ENCODE measurements around the gene KCTD17. TPM values are rescaled to one million over a fixed set of nuclear protein-coding genes. Genes with fewer than 3 reads are reported as not detected.

Gene KCTD17
- total and polyA plus RNA-seq, 2 of the 13 experiments (the other 11 are each of a cell fraction or from before 2014, with no cell fraction given), result 5.3 to 11.7 TPM

DNA sequence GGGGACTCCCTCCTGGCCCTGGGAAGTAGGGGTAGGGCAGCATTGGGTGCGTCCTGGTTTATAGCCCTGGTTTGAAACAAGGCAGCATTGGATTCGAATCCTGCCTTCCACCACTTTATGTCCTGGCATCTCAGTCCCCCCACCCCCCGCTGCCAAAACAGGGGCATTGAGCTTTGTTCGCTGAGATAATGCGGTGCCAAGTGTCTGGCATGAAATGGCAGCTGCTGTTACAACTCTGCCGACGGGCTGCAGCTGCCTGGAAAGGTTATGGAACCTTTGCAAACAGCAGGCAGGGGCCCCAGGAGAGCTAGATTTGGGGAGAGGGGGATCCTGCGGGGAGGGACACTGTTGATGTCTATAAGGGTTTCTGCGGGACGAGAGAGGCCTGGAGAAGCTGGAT lies 34.2 kb upstream of the KCTD17 start:
- ChIA-PET POLR2A (interaction anchor here (3.7 to 11.6 kb wide), 3 partner anchors 14 to 33 kb away, joined by 18 to 383 read pairs (median 141); partner anchors contain the start of gene KCTD17), CTCF (ENCODE audit: low intra/inter-chr PET ratio, low total read pairs) (no interaction called here)
- H4K20me1 ChIP-seq (ENCODE audit: insufficient read depth, low read length), result peaks cover 29% of the 10 kb centered on the region
- peaks cover 53% of the 10 kb centered on the region for H3K79me2 ChIP-seq (ENCODE audit: insufficient read depth, low read length)
- no TSS peak for BruUV-seq (replicated peaks)
- intact Hi-C loops (cut with micrococcal nuclease; ENCODE audit: unreplicated experiment), result no loop called here
- in situ Hi-C loops (cut with HindIII; ENCODE audit: extremely low pct_ligation_motif_present, low pct_unique_long_range_greater_than_20kb), result no loop called here
- H3K27ac ChIP-seq (ENCODE audit: extremely low read length, insufficient read depth, low read length), result no peak overlapping the region
- 81% methylated on average over 9 of the region's 10 CpGs for WGBS (ENCODE audit: low lambda C conversion rate)
- no peaks in the 10 kb centered on the region; a peak in 1 of 5 replicates for H3K27me3 ChIP-seq (ENCODE audit: control insufficient read depth in 1 of 2, insufficient read depth in 2 of 2, low read length in 2 of 2)
- H3K4me2 ChIP-seq (ENCODE audit: low read depth, low read length), result peak overlapping the region; percentile 91
- ATAC-seq (no peak), DNase-seq (ENCODE audit: low spot score) (no peak), FAIRE-seq (no peak)
- peak overlapping the region; percentile 95 for H3K9ac ChIP-seq (ENCODE audit: insufficient read depth, low read depth, low read length)
- no peak overlapping the region for H2AFZ ChIP-seq (ENCODE audit: low read length)
- no peak for TF ChIP-seq AHDC1 (CRISPR knock-in tag; IDR thresholded peaks at IDR 0.05; ENCODE audit: borderline replicate concordance)
- TF ChIP-seq ZNF782 (CRISPR knock-in tag; IDR thresholded peaks at IDR 0.05; ENCODE audit: borderline replicate concordance), result no peak
- TF ChIP-seq, protein P1, sequence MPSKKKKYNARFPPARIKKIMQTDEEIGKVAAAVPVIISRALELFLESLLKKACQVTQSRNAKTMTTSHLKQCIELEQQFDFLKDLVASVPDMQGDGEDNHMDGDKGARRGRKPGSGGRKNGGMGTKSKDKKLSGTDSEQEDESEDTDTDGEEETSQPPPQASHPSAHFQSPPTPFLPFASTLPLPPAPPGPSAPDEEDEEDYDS (CRISPR knock-in tag; IDR thresholded peaks at IDR 0.05), result no peak
- 0 out of 4 replicates have a peak, but pooled peaks of 1 of the 2 experiments have one; percentile 9 for TF ChIP-seq POLR2A (IDR thresholded peaks at IDR 0.05; ENCODE audit: insufficient read depth in 1 of 2, low read depth in 2 of 2, low read length in 2 of 2)
- TF ChIP-seq ZNF7 (CRISPR knock-in tag; IDR thresholded peaks at IDR 0.05), result no peak
- TF ChIP-seq NONO (IDR thresholded peaks at IDR 0.05), result no peak
- no peak for TF ChIP-seq NONO (CRISPR knock-in tag; conservative IDR thresholded peaks at IDR 0.05)
- TF ChIP-seq, protein P2, sequence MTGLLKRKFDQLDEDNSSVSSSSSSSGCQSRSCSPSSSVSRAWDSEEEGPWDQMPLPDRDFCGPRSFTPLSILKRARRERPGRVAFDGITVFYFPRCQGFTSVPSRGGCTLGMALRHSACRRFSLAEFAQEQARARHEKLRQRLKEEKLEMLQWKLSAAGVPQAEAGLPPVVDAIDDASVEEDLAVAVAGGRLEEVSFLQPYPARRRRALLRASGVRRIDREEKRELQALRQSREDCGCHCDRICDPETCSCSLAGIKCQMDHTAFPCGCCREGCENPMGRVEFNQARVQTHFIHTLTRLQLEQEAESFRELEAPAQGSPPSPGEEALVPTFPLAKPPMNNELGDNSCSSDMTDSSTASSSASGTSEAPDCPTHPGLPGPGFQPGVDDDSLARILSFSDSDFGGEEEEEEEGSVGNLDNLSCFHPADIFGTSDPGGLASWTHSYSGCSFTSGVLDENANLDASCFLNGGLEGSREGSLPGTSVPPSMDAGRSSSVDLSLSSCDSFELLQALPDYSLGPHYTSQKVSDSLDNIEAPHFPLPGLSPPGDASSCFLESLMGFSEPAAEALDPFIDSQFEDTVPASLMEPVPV (CRISPR knock-in tag; IDR thresholded peaks at IDR 0.05), result no peak
- TF ChIP-seq FLYWCH1 (CRISPR knock-in tag; IDR thresholded peaks at IDR 0.05), result peak; percentile 66; the same call in 1 of the 2 replicates
- TF ChIP-seq, protein P3, sequence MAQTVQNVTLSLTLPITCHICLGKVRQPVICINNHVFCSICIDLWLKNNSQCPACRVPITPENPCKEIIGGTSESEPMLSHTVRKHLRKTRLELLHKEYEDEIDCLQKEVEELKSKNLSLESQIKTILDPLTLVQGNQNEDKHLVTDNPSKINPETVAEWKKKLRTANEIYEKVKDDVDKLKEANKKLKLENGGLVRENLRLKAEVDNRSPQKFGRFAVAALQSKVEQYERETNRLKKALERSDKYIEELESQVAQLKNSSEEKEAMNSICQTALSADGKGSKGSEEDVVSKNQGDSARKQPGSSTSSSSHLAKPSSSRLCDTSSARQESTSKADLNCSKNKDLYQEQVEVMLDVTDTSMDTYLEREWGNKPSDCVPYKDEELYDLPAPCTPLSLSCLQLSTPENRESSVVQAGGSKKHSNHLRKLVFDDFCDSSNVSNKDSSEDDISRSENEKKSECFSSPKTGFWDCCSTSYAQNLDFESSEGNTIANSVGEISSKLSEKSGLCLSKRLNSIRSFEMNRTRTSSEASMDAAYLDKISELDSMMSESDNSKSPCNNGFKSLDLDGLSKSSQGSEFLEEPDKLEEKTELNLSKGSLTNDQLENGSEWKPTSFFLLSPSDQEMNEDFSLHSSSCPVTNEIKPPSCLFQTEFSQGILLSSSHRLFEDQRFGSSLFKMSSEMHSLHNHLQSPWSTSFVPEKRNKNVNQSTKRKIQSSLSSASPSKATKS (CRISPR knock-in tag; IDR thresholded peaks at IDR 0.05), result no peak
- no peak for TF ChIP-seq SMC3 (IDR thresholded peaks at IDR 0.05; ENCODE audit: low read length)
- 0 out of 2 replicates have a peak, but pooled peaks have one; percentile 54 for TF ChIP-seq HNRNPL (IDR thresholded peaks at IDR 0.05; ENCODE audit: low read depth, low read length)
- TF ChIP-seq RFX3 (CRISPR knock-in tag; IDR thresholded peaks at IDR 0.05), result no peak
- TF ChIP-seq SRY (CRISPR knock-in tag; IDR thresholded peaks at IDR 0.05), result 0 out of 2 replicates have a peak, but pooled peaks have one; percentile 18
- 0 out of 2 replicates have a peak, but pooled peaks have one; percentile 6 for TF ChIP-seq ZBTB38 (CRISPR knock-in tag; IDR thresholded peaks at IDR 0.05)
- H3K36me3 ChIP-seq (replicated peaks in 1 of 2; ENCODE audit: control insufficient read depth in 1 of 2, insufficient read depth in 2 of 2, low read length in 2 of 2), result peaks cover 5 to 17% of the 10 kb centered on the region in 2 experiments
- H3K4me3 ChIP-seq (replicated peaks in 1 of 3; ENCODE audit: insufficient read depth in 1 of 3, low read depth in 2 of 3, low read length in 3 of 3), result peak overlapping the region; percentile 86 to 94 (median 92)
- H3K9me3 ChIP-seq (ENCODE audit: low read length), result no peaks in the 10 kb centered on the region
- H3K4me1 ChIP-seq (ENCODE audit: insufficient read depth, low read length), result peaks cover 66% of the 10 kb centered on the region
